Activated naive CD4-positive, alpha-beta T cell treated with anti-CD3 and anti-CD28 coated beads, Interleukin-2, amount 50 U/mL, for 24 hours (primary cell): ENCODE measurements around the gene CCDC116.

Source experiments
- H3K27ac Mint-ChIP-seq: one replicate; pipeline ENCODE4 v1.8.0; 2021; ENCODE audit warnings: mild to moderate bottlenecking, mixed read lengths
- H3K27me3 Mint-ChIP-seq: one replicate; pipeline ENCODE4 v1.8.0; 2021; ENCODE audit warnings: mixed read lengths
- H3K36me3 Mint-ChIP-seq: one replicate; pipeline ENCODE4 v1.8.0; 2021; ENCODE audit warnings: mixed read lengths
- H3K4me1 Mint-ChIP-seq: one replicate; pipeline ENCODE4 v1.8.0; 2021; ENCODE audit warnings: mixed read lengths
- H3K4me3 Mint-ChIP-seq: one replicate; pipeline ENCODE4 v1.8.0; 2021; ENCODE audit warnings: mild to moderate bottlenecking, mixed read lengths
- H3K9me3 Mint-ChIP-seq: one replicate; pipeline ENCODE4 v1.8.0; 2021; ENCODE audit warnings: mixed read lengths

The CCDC116 gene

GRCh38 chr22:21623648-21623970 lies 9.0 kb upstream of the CCDC116 start:
- Mint-ChIP-seq H3K4me1 (peaks cover 43% of the 10 kb centered on the region), H3K4me3 (no peak overlapping the region), H3K27me3 (no peaks in the 10 kb centered on the region)

GRCh38 chr22:21624120-21624879 lies 8.3 kb upstream of the CCDC116 start:
- H3K36me3 Mint-ChIP-seq, result peaks cover 9% of the 10 kb centered on the region
- H3K27ac Mint-ChIP-seq, result peak overlapping the region; percentile 51
- no peaks in the 10 kb centered on the region for H3K9me3 Mint-ChIP-seq
- H3K4me1 Mint-ChIP-seq, result peaks cover 43% of the 10 kb centered on the region
- H3K27me3 Mint-ChIP-seq, result no peaks in the 10 kb centered on the region
- H3K4me3 Mint-ChIP-seq, result no peak overlapping the region

More at GRCh38 chr22:21623648-21623970, 9.0 kb upstream of the CCDC116 start:
- no peaks in the 10 kb centered on the region for H3K9me3 Mint-ChIP-seq
- peak overlapping the region; percentile 51 for H3K27ac Mint-ChIP-seq
- H3K36me3 Mint-ChIP-seq, result peaks cover 7% of the 10 kb centered on the region

- Mint-ChIP-seq H3K4me1 (peaks cover 41% of the 10 kb centered on the region), H3K4me3 (no peak overlapping the region), H3K27ac (peak overlapping the region; percentile 41), H3K9me3 (no peaks in the 10 kb centered on the region), H3K36me3 (peaks cover 9% of the 10 kb centered on the region), H3K27me3 (no peaks in the 10 kb centered on the region)
Measured at GRCh38 chr22:21624880-21625791, 7.4 kb upstream of the CCDC116 start.

- Mint-ChIP-seq H3K4me1 (peaks cover 47% of the 10 kb centered on the region), H3K9me3 (no peaks in the 10 kb centered on the region), H3K4me3 (peak overlapping the region; percentile 89), H3K27me3 (no peaks in the 10 kb centered on the region), H3K36me3 (peaks cover 9% of the 10 kb centered on the region), H3K27ac (peak overlapping the region; percentile 38)
Measured at GRCh38 chr22:21626073-21626734, 6.4 kb upstream of the CCDC116 start.

- peak overlapping the region; percentile 82 for H3K27ac Mint-ChIP-seq
- H3K36me3 Mint-ChIP-seq, result peaks cover 9% of the 10 kb centered on the region
- H3K27me3 Mint-ChIP-seq, result no peaks in the 10 kb centered on the region
- H3K9me3 Mint-ChIP-seq, result no peaks in the 10 kb centered on the region
- H3K4me3 Mint-ChIP-seq, result peak overlapping the region; percentile 89
- peaks cover 47% of the 10 kb centered on the region for H3K4me1 Mint-ChIP-seq
Measured at GRCh38 chr22:21626735-21627469, 5.7 kb upstream of the CCDC116 start.

GRCh38 chr22:21628386-21629254 lies 3.9 kb upstream of the CCDC116 start:
- Mint-ChIP-seq H3K4me1 (peaks cover 40% of the 10 kb centered on the region), H3K36me3 (peaks cover 9% of the 10 kb centered on the region), H3K9me3 (no peaks in the 10 kb centered on the region)

GRCh38 chr22:21629255-21630149 lies 3.1 kb upstream of the CCDC116 start, which contains the start of gene YDJC:
TSS of gene YDJC (minus strand) at chr22:21630022. CDS start at chr22:21630014, 8 bp downstream.
- Mint-ChIP-seq H3K9me3 (no peaks in the 10 kb centered on the region), H3K4me1 (peaks cover 37% of the 10 kb centered on the region), H3K4me3 (peak within 1 kb of the TSS; percentile 91), H3K27ac (peak within 1 kb of the TSS; percentile 95), H3K36me3 (peaks cover 9% of the 10 kb centered on the region), H3K27me3 (no peaks in the 10 kb centered on the region)

More at GRCh38 chr22:21628386-21629254, 3.9 kb upstream of the CCDC116 start:
- H3K27me3 Mint-ChIP-seq, result no peaks in the 10 kb centered on the region
- peak overlapping the region; percentile 91 for H3K4me3 Mint-ChIP-seq
- peak overlapping the region; percentile 95 for H3K27ac Mint-ChIP-seq

GRCh38 chr22:21631025-21631424 lies 1.5 kb upstream of the CCDC116 start:
- Mint-ChIP-seq H3K9me3 (no peaks in the 10 kb centered on the region), H3K4me3 (peak overlapping the region; percentile 66), H3K27ac (peak overlapping the region; percentile 23), H3K4me1 (peaks cover 30% of the 10 kb centered on the region), H3K27me3 (no peaks in the 10 kb centered on the region), H3K36me3 (peaks cover 9% of the 10 kb centered on the region)

- Mint-ChIP-seq H3K27me3 (no peaks in the 10 kb centered on the region), H3K4me1 (peaks cover 13% of the 10 kb centered on the region), H3K36me3 (peaks cover 6% of the 10 kb centered on the region), H3K27ac (no peak overlapping the region), H3K4me3 (no peak overlapping the region), H3K9me3 (no peaks in the 10 kb centered on the region)
Measured at GRCh38 chr22:21632931-21633330, 371 bp downstream of the CCDC116 start.

GRCh38 chr22:21633481-21633880 lies 921 bp downstream of the CCDC116 start:
- H3K9me3 Mint-ChIP-seq, result no peaks in the 10 kb centered on the region
- H3K36me3 Mint-ChIP-seq, result peaks cover 2% of the 10 kb centered on the region
- no peaks in the 10 kb centered on the region for H3K27me3 Mint-ChIP-seq
- H3K4me3 Mint-ChIP-seq, result no peak overlapping the region
- no peak overlapping the region for H3K27ac Mint-ChIP-seq
- H3K4me1 Mint-ChIP-seq, result peaks cover 8% of the 10 kb centered on the region

GRCh38 chr22:21634081-21634480 lies 1.5 kb downstream of the CCDC116 start:
- Mint-ChIP-seq H3K9me3 (no peaks in the 10 kb centered on the region), H3K27ac (no peak overlapping the region), H3K36me3 (peaks cover 1% of the 10 kb centered on the region), H3K4me3 (no peak overlapping the region), H3K27me3 (no peaks in the 10 kb centered on the region), H3K4me1 (peaks cover 8% of the 10 kb centered on the region)

GRCh38 chr22:21634844-21635243 lies 2.3 kb downstream of the CCDC116 start:
- H3K36me3 Mint-ChIP-seq, result no peaks in the 10 kb centered on the region
- no peak overlapping the region for H3K27ac Mint-ChIP-seq
- no peaks in the 10 kb centered on the region for H3K27me3 Mint-ChIP-seq
- H3K4me3 Mint-ChIP-seq, result no peak overlapping the region
- H3K9me3 Mint-ChIP-seq, result no peaks in the 10 kb centered on the region
- H3K4me1 Mint-ChIP-seq, result peaks cover 8% of the 10 kb centered on the region

GRCh38 chr22:21635771-21636510 lies 3.4 kb downstream of the CCDC116 start:
- H3K4me1 Mint-ChIP-seq, result peaks cover 7% of the 10 kb centered on the region
- H3K9me3 Mint-ChIP-seq, result no peaks in the 10 kb centered on the region
- H3K27ac Mint-ChIP-seq, result no peak overlapping the region
- H3K27me3 Mint-ChIP-seq, result no peaks in the 10 kb centered on the region
- no peaks in the 10 kb centered on the region for H3K36me3 Mint-ChIP-seq
- H3K4me3 Mint-ChIP-seq, result no peak overlapping the region
